Body of pancreas (tissue), 4 donors: Measurements from ENCODE around the gene ZNF816. TPM values are rescaled to one million over a fixed set of nuclear protein-coding genes. Genes with fewer than 3 reads are reported as not detected.

Experiments used
- ATAC-seq: fragments of 150-250 bp; one replicate; pipeline ENCODE4 v1.9.1; 2016
- DNase-seq, 4 donors: peaks; one replicate each; pipeline ENCODE4 v3.0.0-alpha.2; 2019
- H3K27ac ChIP-seq, 4 donors: fragments of 200-600 bp; sonication (generic); 1 replicate in 3 of 4; 2 replicates in 1 of 4; pipeline versions ENCODE4 v1.5.1 to v1.6.1; 2016 to 2019; ENCODE audit warnings: mild to moderate bottlenecking in 1 of 4, mixed read lengths in 1 of 4, moderate library complexity in 1 of 4
- H3K27me3 ChIP-seq, 2 donors: fragments of 200-600 bp; sonication (generic); one replicate each; pipeline ENCODE4 v1.6.0; 2016; ENCODE audit warnings: mild to moderate bottlenecking in 1 of 2
- H3K36me3 ChIP-seq, 2 donors: fragments of 200-600 bp; sonication (generic); replicated peaks in 1 of 2; 2 replicates each; pipeline ENCODE4 v1.5.1; 2016; ENCODE audit warnings: low read depth in 2 of 2; ENCODE audit not compliant: insufficient read depth in 1 of 2
- H3K4me1 ChIP-seq: fragments of 200-600 bp; sonication (generic); one replicate; pipeline ENCODE4 v1.6.0; 2016
- H3K4me3 ChIP-seq, 2 donors: fragments of 200-600 bp; sonication (generic); 1 replicate in 1 of 2; 2 replicates in 1 of 2; pipeline ENCODE4 v1.5.1; 2016 to 2019
- H3K9me3 ChIP-seq, 3 donors: fragments of 200-600 bp; sonication (generic); 1 replicate in 2 of 3; 2 replicates in 1 of 3; pipeline ENCODE4 v1.5.1; 2016
- CTCF ChIP-seq, 7 experiments: fragments of 450-650 bp in 4 of 7; fragments of 200-600 bp in 3 of 7; sonication (generic) in 3 of 7; IDR thresholded peaks; one replicate each; pipeline ENCODE4 v1.5.1; 2016 to 2019; ENCODE audit warnings: antibody characterized with exemption in 7 of 7
- POLR2A ChIP-seq, 3 donors: fragments of 450-650 bp; IDR thresholded peaks; one replicate each; pipeline ENCODE4 v1.6.1; 2016; ENCODE audit warnings: antibody characterized with exemption in 3 of 3, mild to moderate bottlenecking in 2 of 3
- WGBS, 2 donors: methylation state at CpG; one replicate each; pipeline ENCODE4 v1.1.5; 2017; 5-methylcytosine and 5-hydroxymethylcytosine counted together
- intact Hi-C: fragments of 100-400 bp; cut with DNase I; formaldehyde crosslinking; loops from one replicate; pipeline ENCODE4 v1.15.1; 2023
- total RNA-seq, 2 donors: library from RNA; depleted of rRNA; stranded (reverse); fragments of >200 nt; gene quantifications; one replicate each; pipeline ENCODE4 v1.1.0, GENCODE V29; 2016

ZNF816 gene
- total RNA-seq, 2 donors from 2014 or later, result 4.9 to 7.5 TPM

- H3K27ac ChIP-seq, result no peak overlapping the region
- no peak for DNase-seq
- intact Hi-C loops, result no loop called here
- peaks cover 0 to 13% (median 0%) of the 10 kb centered on the region in 3 donors for H3K9me3 ChIP-seq
- H3K4me1 ChIP-seq, result no peaks in the 10 kb centered on the region
- H3K4me3 ChIP-seq, result no peak overlapping the region
- no peaks in the 10 kb centered on the region for H3K27me3 ChIP-seq
- TF ChIP-seq POLR2A (IDR thresholded peaks at IDR 0.05) (no peak), CTCF (IDR thresholded peaks at IDR 0.05) (no peak)
- no peaks in the 10 kb centered on the region for H3K36me3 ChIP-seq
- WGBS, 2 donors, result 36 to 46% methylated on average over 4 of the region's 4 CpGs
- no peak for ATAC-seq
Measured at GRCh38 chr19:52981329-52981728, 18.6 kb upstream of the ZNF816 start.

- intact Hi-C loops, result no loop called here
- DNase-seq (no peak), ATAC-seq (no peak)
- no peaks in the 10 kb centered on the region for H3K36me3 ChIP-seq
- WGBS, 2 donors, result 85 to 87% methylated on average over 2 of the region's 2 CpGs
- no peak overlapping the region for H3K27ac ChIP-seq
- H3K9me3 ChIP-seq, result no peaks in the 10 kb centered on the region
- TF ChIP-seq CTCF (IDR thresholded peaks at IDR 0.05), result no peak
- no peak for TF ChIP-seq POLR2A (IDR thresholded peaks at IDR 0.05)
- H3K27me3 ChIP-seq, result no peaks in the 10 kb centered on the region
- peaks cover 8% of the 10 kb centered on the region for H3K4me1 ChIP-seq
- no peak overlapping the region for H3K4me3 ChIP-seq
Measured at GRCh38 chr19:52967772-52968171, 5.1 kb upstream of the ZNF816 start.

- Histone ChIP-seq H3K27ac (peak overlapping the region; percentile 63 to 86 (median 76)), H3K27me3 (no peaks in the 10 kb centered on the region), H3K9me3 (peaks cover 0 to 19% (median 0%) of the 10 kb centered on the region in 3 donors), H3K4me1 (peaks cover 22% of the 10 kb centered on the region), H3K4me3 (peak overlapping the region; percentile 17 to 21), H3K36me3 (no peaks in the 10 kb centered on the region)
- DNase-seq, result peak in 3 of 4 donors; percentile 18 to 25 (median 21)
- peak; percentile 11 for ATAC-seq
- 4 to 5% methylated on average over 12 of the region's 12 CpGs for WGBS, 2 donors
- intact Hi-C loops, result no loop called here
- TF ChIP-seq POLR2A (IDR thresholded peaks at IDR 0.05), result no peak
- no peak for TF ChIP-seq CTCF (IDR thresholded peaks at IDR 0.05)
Measured at GRCh38 chr19:52963247-52963618, 552 bp upstream of the ZNF816 start.

GRCh38 chr19:52961981-52962380, 700 bp downstream of the ZNF816 start:
- Histone ChIP-seq H3K4me1 (peaks cover 22% of the 10 kb centered on the region), H3K27me3 (no peaks in the 10 kb centered on the region), H3K9me3 (peaks cover 0 to 32% (median 0%) of the 10 kb centered on the region in 3 donors), H3K27ac (peak overlapping the region; percentile 66 to 86 (median 76)), H3K36me3 (no peaks in the 10 kb centered on the region), H3K4me3 (peak overlapping the region; percentile 41 to 67)
- DNase-seq (no peak), ATAC-seq (no peak)
- intact Hi-C loops, result no loop called here
- TF ChIP-seq CTCF (IDR thresholded peaks at IDR 0.05), result no peak
- TF ChIP-seq POLR2A (IDR thresholded peaks at IDR 0.05), result no peak
- 17 to 20% methylated on average over 5 of the region's 5 CpGs for WGBS, 2 donors

- WGBS, 2 donors, result 91 to 92% methylated on average over 5 to 11 of the region's 11 CpGs
- Histone ChIP-seq H3K27me3 (no peaks in the 10 kb centered on the region), H3K27ac (no peak overlapping the region), H3K4me1 (peaks cover 22% of the 10 kb centered on the region), H3K4me3 (no peak overlapping the region), H3K36me3 (peaks cover 5 to 7% of the 10 kb centered on the region in 2 donors), H3K9me3 (peaks cover 0 to 51% (median 0%) of the 10 kb centered on the region in 3 donors)
- TF ChIP-seq POLR2A (IDR thresholded peaks at IDR 0.05), result no peak
- TF ChIP-seq CTCF (IDR thresholded peaks at IDR 0.05), result no peak
- intact Hi-C loops, result no loop called here
- DNase-seq (no peak), ATAC-seq (no peak)
Measured at GRCh38 chr19:52959613-52960295, 2.9 kb downstream of the ZNF816 start.
